ENCODE measurements around the gene AP5S1.
A peak's percentile ranks its signal among the peaks of the same experiment; 100 is the strongest.
"Not testable (repeated sequence)": the region's sequence is repeated elsewhere in the genome, so short reads cannot be mapped to it uniquely, and the experiment has no call there.

AP5S1 gene

GRCh38 chr20:3811467-3812258 lies 8.7 kb upstream of the AP5S1 start:
- peak; percentile 51 to 98 (median 95) for DNase-seq

DNA sequence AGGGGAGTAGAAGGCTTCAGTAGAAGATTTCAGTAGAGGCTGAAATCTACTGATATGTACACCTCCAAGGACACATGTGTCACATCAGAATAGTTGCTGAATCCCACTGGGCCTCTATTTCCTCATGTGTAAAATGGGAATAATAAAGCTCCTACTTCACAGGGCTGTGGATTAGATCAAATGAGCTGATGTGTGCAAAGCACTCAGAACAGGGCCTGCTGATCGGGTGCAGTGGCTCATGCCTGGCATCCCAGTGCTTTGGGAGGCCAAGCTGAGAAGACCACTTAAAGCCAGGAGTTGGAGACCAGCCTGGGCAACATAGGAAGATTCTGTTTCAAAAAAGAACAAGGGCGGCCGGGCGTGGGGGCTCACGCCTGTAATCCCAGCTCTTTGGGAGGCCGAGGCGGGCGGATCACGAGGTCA lies 8.1 kb upstream of the AP5S1 start:
- DNase-seq: no peak

DNA sequence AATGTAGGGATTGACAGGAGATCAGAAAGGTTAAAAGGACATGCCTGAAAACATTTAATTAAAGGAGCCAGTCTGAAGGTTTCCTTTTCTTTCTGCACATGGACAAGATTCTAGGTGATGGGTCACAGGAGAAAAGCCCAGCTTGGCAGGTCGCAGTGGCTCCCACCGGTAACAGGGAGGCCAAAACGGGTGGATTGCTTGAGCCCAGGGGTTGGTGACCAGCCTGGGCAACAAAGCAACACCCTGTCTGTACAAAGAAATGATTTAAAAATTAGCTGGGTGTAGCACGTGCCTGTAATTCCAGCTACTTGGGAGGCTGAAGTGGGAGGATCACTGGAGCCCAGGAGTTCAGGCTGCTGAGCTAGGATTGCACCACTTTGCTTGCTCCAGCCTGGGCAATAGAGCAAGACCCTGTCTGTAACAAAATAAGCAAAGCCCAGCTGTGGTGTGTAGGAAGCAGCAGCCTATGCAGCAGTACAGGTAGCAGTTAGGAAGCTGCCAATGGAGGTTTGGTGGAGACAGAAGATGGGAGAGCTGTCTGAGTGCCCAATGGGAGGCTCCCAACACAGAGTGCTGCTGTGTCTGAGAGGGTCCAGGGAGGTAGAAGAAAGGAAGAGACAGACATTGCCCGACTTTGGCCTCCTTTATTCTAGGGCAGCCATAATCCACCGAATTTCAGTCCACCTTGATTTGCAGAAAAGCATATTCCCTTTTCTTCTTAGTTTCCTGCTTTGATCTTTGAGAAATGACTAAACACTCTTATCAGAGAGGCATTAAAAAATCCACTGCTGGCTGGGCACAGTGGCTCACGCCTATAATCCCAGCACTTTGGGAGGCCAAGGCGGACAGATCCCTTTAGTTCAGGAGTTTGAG lies 7.1 kb upstream of the AP5S1 start:
- no peak for DNase-seq

DNA sequence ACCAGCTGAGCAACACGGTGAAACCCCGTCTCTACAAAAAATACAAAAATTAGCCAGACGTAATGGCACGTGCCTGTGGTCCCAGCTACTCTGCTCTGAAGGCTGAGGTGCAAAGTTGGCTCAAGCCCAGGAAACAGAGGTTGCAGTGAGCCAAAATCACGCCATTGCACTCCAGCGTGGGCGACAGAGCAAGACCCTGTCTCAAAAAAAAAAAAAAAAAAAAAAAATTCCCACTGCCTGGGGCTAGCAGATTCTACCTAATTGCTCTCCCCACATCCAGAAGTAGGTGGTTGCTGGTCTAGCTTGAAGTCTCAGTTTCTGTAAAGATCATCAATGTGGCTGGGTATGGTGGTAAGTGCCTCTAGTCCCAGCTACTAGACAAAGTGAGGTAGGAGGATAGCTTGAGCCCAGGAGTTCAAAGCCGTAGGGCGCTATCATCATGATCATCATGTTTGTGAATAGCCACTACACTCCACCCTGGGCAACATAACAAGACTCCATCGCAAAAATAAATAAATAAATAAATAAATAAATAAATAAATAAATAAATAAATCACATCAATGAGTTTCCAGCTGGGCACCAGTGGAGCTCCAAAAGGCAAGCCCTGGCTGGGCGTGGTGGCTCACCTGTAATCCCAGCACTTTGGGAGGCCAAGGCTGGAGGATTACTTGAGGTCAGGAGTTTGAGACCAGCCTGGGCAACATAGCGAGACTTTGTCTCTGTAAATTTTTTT lies 6.3 kb upstream of the AP5S1 start:
- DNase-seq: no peak

- no peak for DNase-seq
Measured at GRCh38 chr20:3814928-3815495, 5.3 kb upstream of the AP5S1 start.

DNA sequence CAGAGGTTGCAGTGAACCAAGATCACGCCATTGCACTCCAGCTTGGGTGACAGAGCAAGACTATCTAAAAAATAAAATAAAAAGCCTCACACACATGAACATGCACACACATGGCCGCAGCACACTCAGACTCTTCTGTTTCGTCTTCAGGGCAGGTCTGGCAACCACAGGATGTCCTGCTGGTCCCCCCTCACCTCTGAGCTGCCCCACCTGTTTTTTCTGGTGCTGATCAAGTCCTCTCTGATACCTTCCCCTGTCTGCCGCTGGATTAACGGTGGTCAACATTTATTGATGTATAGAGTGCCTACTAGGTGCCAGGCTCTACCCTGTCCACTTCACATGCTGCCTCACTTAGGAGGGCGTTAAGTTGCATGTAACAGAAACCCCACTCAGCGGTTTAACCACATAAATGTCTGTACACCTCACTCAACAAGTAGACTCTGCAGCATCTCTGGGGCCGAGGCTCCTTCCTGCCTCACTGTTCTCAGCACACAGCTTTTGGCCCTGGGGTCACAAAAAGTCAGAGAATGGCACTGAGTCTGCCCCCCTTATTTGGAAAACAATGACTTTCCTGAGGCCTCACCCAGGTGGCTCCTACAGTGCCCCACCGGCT lies 4.5 kb upstream of the AP5S1 start:
- DNase-seq: no peak

DNA sequence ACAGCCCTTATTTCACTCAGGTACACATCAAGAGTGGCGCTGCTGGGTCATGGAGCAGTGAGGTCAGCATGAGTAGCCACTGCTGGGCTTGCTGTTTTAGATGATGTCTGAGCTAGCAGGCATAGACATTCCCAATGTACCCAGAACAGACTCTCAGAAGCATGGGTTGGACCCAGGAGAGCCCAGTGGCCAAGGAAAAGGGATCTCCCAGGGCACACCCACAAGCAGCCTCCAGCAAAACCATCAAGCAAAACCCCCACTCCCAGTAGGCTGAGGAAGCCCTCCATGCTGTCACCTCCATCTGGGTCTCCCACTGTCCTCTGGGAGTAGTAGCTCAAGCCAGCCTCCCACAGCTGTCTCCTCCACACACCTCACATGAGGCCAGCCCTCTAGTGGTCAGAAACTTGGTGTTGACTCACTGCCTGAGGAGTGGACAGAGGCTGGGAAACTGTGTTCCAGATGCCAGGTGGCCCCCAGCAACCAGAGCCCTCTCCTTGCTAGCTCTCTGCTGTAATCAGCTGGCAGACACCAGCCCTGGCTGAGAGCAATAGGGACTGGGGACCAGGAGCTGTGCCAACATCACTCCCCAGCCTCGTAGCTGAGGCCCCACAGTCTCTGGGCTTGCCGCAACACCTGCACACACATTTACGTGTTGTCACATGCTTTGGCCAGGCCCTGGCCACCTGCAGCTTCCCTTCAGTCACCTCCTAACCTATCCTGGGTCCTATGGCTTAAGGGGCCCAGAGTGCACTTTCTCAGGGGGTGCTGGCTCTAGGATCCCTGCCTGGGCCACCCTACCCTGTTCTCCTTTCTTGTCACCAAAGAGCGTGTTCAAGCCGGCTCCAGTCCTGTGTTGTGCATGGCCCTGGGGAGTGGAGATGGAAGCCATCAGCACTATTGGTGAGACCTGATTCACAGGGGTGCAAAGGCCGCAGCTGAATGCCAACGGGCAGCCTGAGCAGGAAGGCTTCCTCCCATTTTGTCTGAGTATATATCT lies 1.9 kb upstream of the AP5S1 start:
- DNase-seq: peak in 24 of 51 donors; percentile 13 to 55 (median 24)

GRCh38 chr20:3819411-3820047 lies 818 bp upstream of the AP5S1 start:
- DNase-seq: no peak

GRCh38 chr20:3820901-3821727 lies 767 bp downstream of the AP5S1 start:
- DNase-seq: no peak

DNA sequence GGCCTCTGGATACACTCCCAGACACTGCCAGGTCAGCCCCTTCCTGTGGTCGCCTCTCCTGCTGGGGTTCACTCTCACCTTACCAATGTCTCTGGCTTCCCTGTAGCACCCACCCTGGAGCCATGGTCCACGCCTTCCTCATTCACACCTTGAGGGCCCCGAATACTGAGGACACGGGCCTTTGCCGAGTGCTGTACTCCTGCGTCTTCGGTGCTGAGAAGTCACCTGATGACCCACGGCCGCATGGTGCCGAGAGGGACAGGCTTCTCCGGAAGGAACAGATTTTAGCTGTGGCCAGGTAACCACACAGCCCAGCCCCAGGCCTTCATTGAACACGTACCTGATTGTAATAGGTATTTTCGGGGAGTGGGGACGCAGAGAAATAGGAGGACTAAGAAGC lies 1.6 kb downstream of the AP5S1 start:
- no peak for DNase-seq

DNA sequence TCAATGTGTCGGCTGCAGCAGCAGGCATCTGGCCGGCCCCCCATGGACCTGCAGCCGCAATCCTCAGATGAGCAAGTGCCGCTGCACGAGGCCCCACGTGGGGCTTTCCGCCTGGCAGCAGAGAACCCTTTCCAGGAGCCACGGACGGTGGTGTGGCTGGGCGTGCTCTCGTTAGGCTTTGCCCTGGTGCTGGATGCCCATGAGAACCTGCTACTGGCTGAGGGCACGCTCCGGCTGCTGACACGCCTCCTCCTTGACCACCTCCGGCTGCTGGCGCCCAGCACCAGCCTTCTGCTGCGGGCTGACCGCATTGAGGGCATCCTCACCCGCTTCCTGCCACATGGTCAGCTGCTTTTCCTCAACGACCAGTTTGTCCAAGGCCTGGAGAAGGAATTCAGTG lies 3.5 kb downstream of the AP5S1 start:
- no peak for DNase-seq

DNA sequence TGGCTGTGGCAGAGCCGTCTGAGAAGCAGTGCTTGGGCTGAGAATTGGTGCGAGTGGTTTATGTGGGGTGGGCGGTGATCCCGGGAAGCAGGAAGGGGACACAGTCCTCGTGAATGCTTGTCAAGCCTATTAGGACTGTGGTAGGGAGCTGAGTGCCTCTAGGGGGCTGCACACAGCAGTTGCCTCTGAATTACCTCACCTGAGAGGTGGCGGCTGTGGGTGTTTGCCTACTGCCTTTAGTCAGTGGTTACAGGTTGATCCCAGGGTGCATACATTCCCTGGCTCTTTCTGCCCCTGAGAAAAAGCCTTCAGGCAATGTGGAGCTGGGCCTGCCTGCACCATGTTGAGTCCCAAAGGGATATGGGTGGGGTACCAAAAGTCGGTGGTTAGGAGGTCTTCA lies 5.2 kb downstream of the AP5S1 start:
- no peak for DNase-seq

DNA sequence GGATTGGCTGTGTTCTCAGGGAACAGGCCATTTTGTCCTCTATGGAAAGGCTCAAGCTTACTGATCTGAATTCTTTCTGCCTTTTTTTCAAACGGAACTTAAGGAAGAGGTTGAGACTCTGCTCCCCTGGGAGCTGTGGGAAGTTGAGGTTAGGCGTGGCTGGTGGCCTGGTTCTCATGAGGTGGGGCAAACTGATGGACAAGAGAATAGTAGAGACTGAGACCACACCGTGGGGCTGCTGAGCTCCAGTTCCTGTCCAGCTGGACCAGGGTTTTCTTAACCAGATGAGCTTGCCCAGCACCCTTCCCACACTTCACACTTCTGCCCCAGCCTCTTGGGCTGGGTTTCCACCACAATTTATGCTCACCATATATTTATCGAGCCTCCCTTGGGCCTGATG lies 6.1 kb downstream of the AP5S1 start:
- DNase-seq: no peak

GRCh38 chr20:3828798-3829197 lies 8.5 kb downstream of the AP5S1 start:
- DNase-seq: no peak

DNA sequence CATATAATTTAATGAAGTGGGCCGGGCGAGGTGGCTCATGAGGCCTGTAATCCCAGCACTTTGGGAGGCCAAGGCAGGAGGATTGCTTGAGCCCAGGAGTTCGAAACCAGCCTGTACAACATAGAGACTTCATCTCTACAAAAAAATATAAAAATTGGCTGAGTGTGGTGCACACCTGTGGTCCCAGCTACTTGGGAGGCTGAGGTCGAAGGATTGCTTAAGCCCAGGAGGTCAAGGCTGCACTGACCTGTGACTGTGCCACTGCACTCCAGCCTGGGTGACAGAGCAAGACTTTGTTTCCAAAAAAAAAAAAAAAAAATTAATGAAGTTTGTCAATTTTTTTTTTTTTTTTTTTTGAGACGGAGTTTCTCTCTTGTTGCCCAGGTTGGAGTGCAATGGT lies 9.5 kb downstream of the AP5S1 start:
- DNase-seq: not testable (repeated sequence)

DNA sequence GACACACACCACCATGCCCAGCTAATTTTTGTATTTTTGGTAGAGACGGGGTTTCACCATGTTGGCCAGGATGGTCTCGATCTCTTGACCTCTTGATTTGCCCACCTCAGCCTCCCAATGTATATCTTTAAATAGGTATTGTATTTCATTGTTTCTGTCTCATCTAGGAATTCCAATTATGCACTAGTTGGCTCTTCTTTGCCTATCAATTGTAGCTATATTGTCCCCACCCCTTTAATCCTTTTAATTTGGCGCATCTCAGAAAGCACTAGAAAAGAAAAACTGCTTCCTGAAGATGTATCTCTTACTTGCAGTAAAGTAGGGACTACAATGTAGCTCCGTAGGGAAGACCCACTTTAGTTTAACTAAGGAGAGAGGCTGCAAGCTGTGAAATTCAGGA lies 15.8 kb downstream of the AP5S1 start:
- no peak for DNase-seq

DNA sequence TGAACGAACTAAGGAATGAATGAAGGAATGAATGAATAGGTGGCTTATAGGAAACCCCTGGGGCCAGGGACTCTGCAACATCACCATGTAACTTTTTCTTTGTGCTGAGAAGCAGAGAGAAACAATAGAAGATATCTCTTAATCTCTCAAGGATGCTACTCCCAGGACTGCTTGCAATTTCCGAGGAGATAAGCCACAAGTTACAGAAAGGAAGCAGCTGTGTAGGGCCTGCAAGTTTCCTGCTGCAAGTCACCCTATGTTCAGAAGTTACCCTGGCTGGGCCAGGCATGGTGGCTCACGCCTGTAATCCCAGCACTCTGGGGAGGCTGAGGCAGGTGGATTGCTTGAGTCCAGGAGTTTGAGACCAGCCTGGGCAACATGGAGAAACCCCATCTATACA lies 19.0 kb downstream of the AP5S1 start:
- no peak for DNase-seq

DNA sequence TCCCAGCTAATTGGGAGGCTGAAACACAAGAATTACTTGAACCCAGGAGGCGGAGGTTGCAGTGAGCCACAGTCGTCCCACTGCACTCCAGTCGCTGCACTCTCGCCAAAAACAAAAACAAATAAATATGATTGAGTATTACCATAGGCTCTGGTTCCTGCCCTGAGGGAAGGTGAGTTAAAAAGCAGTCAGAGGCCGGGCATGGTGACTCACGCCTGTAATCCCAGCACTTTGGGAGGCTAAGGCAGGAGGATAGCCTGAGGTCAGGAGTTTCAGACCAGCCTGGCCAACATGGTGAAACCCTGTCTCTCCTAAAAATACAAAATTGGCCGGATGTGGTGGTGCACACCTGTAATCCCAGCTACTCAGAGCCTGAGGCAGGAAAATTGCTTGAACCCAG lies 19.9 kb downstream of the AP5S1 start:
- not testable (repeated sequence) for DNase-seq

All from hypothalamus (tissue), 51 donors.